Activated CD4-positive, alpha-beta T cell treated with anti-CD3 and anti-CD28 coated beads for 1 hour (primary cell): Measurements from ENCODE around the gene CFAP46.
"Not testable (repeated sequence)": the region's sequence is repeated elsewhere in the genome, so short reads cannot be mapped to it uniquely, and the experiment has no call there.

Experiments used
- DNase-seq: peaks from one replicate; pipeline ENCODE4 v3.0.0-alpha.2; 2020

CFAP46 gene

GRCh38 chr10:132912713-132913558, 29.4 kb downstream of the CFAP46 start:
- DNase-seq: no peak

DNA sequence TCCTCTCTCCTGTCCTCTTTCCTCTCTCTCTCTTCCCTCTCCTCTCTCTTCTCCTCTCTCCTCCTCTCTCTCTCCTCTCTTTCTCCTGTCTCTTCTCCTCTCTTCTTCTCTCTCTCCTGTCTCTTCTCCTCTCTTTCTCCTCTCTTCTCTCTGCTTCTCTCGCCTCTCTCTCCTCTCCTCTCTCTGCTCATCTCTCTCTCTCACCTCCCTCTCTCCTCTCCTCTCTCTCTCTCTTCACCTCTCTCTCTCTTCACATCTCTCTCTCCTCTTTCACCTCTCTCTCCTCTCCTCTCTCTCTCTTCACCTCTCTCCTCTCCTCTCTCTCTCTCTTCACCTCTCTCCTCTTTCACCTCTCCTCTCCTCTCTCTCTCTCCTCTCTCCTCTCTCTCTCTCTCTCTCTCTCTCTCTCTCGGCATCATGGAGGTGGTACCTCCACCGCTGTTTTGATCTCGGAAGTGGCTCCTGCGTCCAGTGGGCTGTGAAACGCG, 30.1 kb downstream of the CFAP46 start:
- no peak for DNase-seq

DNA sequence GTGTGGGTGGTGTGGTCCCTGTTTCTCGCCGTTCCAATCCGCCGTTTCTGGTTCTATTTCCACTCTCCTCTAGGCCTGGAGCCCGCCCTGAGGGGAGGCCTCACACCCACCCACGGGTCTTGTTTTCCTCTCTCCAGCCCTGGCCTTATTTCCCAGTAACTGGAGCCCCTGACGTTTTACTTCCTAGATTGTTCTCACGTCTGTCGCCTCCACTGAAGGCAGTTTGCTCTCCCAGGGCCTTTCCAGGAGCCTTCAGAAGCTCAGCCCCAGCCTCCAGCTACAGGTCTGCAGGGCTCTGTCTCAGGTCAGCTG, 30.6 kb downstream of the CFAP46 start:
- no peak for DNase-seq

- no peak for DNase-seq
These were observed 31.2 kb downstream of the CFAP46 start for GRCh38 chr10:132910901-132911785.

DNA sequence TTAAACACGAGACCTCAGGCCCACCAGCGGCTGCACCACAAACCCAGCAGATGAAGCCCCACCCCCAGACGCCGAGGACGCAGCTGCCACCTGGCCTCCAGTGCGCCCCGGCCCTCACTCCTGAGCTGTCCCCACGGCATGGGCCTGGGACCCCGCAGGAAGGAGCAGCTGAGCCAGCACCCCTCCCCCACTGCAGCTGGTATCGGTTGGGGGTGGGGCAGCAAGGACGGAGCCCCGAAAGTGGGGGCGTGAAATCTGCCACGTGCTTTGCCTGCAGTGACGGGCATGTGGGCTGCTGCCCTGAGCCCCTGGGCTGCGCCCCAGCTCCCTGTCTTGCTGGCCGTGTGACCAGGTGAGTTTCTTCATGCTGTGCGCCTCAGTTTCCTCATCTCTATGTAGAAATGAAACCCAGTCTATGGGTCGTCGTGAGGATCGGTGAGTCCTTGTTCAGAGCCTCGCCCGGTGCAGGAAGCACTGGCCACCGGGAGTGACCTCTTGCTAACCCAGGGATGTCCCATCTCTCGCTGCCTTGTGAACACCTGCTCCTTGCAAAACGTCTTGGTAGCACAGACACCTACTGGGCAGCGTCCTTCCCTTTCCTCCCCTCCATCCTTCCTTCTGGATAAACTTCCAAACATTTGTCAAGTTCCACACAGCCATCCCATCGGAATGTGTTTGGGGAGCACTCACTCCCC, 32.0 kb downstream of the CFAP46 start:
- no peak for DNase-seq

GRCh38 chr10:132909491-132910071, 32.8 kb downstream of the CFAP46 start:
- no peak for DNase-seq

- no peak for DNase-seq
These were observed 33.6 kb downstream of the CFAP46 start for GRCh38 chr10:132908621-132909295.

DNA sequence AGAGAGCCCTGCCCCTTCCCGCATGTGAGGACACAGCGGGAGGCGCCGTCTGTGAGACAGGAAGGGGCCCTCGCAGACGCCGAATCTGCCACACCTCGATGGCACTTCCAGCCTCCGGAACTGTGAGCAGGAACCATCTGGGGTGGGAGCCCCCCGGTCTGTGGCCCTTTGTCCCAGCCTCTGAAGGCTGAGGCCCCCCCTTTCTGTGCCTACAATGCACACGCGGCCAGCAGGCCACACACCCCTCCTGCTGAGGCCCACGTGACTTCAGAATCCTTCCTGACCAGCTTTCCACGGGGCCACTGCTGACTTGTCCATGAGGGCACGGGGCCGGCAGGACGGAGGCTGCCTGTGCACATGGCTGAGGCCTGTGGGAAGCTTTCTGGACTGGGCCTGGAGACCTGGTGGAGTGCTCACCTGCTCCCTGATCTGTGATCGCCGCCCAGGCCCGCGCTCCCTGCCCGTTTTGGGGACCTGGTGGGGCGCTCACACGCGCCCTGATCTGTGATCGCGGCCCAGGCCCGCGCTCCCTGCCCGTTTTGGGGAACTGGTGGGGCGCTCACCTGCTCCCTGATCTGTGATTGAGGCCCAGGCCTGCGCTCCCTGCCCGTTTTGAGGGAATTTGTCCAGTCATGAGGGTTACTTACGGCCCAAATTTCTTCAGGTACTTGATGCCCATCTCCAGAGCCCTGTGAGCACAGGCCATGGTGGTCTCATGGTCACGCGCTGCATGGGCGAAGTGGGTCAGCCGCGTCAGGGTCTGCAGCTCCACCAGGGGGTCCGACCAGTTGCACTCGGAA, 34.3 kb downstream of the CFAP46 start:
- no peak for DNase-seq

DNA sequence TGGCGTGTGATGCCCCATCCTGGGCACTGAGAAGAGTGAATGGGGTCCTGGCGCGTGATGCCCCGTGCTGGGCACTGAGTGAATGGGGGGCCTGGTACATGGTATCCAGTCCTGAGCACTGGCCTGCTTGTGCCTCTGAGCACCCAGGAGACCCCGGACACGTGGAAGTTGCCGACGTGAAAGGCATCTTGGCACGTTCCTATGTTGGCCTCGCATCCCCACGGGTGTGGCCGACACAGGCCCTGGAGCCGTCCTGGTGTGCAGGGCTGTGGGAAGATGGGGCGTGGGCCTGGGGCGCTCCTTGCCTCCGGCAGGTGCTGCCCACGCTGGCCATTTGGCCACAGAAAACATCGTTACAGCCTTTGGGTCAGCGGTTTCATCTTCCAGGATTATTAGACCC, 35.5 kb downstream of the CFAP46 start:
- DNase-seq: no peak

GRCh38 chr10:132906106-132906505, 36.3 kb downstream of the CFAP46 start:
- DNase-seq: no peak

GRCh38 chr10:132905661-132906060, 36.7 kb downstream of the CFAP46 start:
- no peak for DNase-seq

GRCh38 chr10:132904814-132905649, 37.3 kb downstream of the CFAP46 start:
- no peak for DNase-seq

DNA sequence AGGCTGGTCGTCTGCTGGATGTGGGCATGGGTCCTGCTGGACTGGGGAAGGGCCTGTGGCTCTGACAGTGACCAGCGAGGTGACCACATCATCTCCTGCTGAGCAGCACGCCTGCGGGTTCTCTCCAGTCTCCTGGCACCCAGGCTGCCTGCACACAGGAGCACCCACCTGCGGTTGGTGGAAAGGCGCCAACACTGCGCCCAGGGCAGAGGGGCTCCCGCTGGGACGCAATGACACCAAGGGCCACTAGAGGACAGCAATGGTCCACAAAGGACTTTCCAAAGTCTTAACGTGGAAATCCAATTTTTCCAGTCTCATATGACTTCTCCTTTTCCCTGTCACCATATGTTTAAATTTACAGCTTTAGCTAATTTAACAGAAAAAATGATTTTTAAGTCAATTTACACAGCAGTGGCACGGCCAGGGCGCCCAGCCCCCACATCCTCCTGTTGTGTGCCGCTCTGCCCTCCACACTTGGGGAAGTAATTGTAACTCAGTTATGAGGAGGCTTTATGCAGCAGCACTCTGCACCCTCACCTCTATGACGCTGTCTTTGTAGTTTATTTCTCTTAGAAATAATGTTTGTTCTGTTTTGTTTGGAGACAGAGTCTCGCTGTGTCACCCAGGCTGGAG, 38.1 kb downstream of the CFAP46 start:
- no peak for DNase-seq

- not testable (repeated sequence) for DNase-seq
These were observed 39.5 kb downstream of the CFAP46 start for GRCh38 chr10:132902656-132903575.

GRCh38 chr10:132901351-132901750, 41.0 kb downstream of the CFAP46 start:
- DNase-seq: no peak

GRCh38 chr10:132900211-132900756, 42.1 kb downstream of the CFAP46 start:
- no peak for DNase-seq

DNA sequence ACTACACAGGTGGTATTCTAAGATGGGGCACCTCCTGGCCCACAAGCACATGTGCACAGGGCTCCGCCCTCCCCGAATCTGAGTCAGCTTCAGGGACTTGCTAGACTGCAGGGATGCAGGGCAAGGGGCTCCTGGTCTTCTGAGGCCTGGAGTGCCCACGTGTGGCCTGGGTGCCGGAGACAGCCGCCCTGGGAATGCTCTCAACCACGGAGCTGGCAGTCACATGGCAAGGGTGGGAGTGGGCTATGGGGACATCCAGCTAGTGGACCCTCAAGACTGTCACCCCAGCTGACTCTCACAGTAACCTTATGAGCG, 42.7 kb downstream of the CFAP46 start:
- no peak for DNase-seq

- no peak for DNase-seq
These were observed 43.2 kb downstream of the CFAP46 start for GRCh38 chr10:132899054-132899750.
